NCI-H2196 (cell line): ENCODE results near the gene LMAN1L.

Experiments used
- DNase-seq: peaks from one replicate; lab custom pipeline; 2025; ENCODE audit not compliant: unreplicated experiment; lab: John Stamatoyannopoulos, UW

Gene LMAN1L

GRCh38 chr15:74812533-74812932, at the start of gene LMAN1L:
Gene LMAN1L, plus strand, starts transcription at chr15:74812835. Its CDS starts 20 bp downstream, at chr15:74812855.
- no peak for DNase-seq

GRCh38 chr15:74763416-74763815, 49.2 kb upstream of the LMAN1L start:
- DNase-seq, result no peak

GRCh38 chr15:74767167-74768098, 45.2 kb upstream of the LMAN1L start:
- DNase-seq, result no peak

- DNase-seq, result no peak
Measured at GRCh38 chr15:74768099-74768770, 44.4 kb upstream of the LMAN1L start.

- DNase-seq, result peak; percentile 17
Measured at GRCh38 chr15:74768771-74769342, 43.8 kb upstream of the LMAN1L start.

- no peak for DNase-seq
Measured at GRCh38 chr15:74769463-74770025, 43.1 kb upstream of the LMAN1L start.

GRCh38 chr15:74770211-74770903, 42.3 kb upstream of the LMAN1L start:
- no peak for DNase-seq

GRCh38 chr15:74773329-74773728, 39.3 kb upstream of the LMAN1L start:
- no peak for DNase-seq

- DNase-seq, result peak; percentile 19
Measured at GRCh38 chr15:74773731-74774252, 38.8 kb upstream of the LMAN1L start.

- no peak for DNase-seq
Measured at GRCh38 chr15:74775132-74775562, 37.5 kb upstream of the LMAN1L start.

GRCh38 chr15:74775894-74776293, 36.7 kb upstream of the LMAN1L start:
- DNase-seq, result no peak

- DNase-seq, result no peak
Measured at GRCh38 chr15:74776821-74777768, 35.5 kb upstream of the LMAN1L start.

GRCh38 chr15:74777769-74778598, 34.7 kb upstream of the LMAN1L start:
- DNase-seq, result no peak

GRCh38 chr15:74778599-74778970, 34.0 kb upstream of the LMAN1L start:
- no peak for DNase-seq

- no peak for DNase-seq
Measured at GRCh38 chr15:74779162-74779648, 33.4 kb upstream of the LMAN1L start.

GRCh38 chr15:74780523-74781430, 31.9 kb upstream of the LMAN1L start:
- no peak for DNase-seq
